Stimulated activated CD8-positive, alpha-beta memory T cell treated with anti-CD3 and anti-CD28 coated beads, Interleukin-15, amount 100 ng/mL, for 24 hours (primary cell): ENCODE results near the gene ULK2.
"Not testable (repeated sequence)": the region's sequence is repeated elsewhere in the genome, so short reads cannot be mapped to it uniquely, and the experiment has no call there.

ENCODE experiments used
- DNase-seq: peaks from one replicate; pipeline ENCODE4 v3.0.0-alpha.2; 2020; ENCODE audit warnings: low read depth

The ULK2 gene

DNA sequence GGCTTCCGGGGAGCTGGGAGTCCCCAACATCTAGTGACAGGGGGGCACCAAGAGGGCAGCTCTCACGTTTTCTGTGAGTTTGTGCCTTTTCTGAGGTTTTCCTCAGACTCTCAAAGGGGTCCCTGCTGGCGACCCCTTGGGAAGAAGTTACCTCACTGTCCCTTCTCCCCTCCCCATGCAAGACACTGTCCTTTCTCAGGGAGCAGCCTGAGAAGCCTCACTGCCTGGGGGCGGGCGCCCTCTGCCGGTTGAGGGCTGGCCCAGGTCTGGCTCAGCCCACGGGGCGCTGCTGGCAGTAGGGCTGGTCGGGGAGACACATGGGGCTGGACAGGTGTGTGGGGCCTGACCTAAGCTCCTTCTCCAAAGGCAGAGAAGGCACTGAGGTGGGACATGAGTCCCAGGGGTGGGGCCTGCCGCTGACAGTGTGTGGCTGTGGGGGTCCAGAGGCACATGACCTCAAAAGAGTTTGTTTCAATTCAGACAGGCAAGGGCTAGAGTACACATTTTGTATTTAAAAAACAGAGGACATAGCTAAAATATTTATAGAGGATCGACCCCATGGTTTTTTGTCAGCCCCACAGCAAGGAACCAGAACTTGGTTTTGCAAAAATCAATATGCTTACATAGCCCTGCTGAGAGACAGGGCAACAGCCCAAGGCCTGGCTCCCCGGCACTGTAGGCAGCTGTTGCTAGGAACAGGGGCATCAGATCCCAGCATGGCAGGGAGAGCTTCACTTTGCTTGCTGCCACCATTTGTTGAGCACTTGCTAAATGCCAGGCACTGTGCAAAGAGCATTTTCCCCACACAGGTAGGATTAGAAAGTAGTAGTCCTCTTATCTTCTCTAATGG, 101.1 kb downstream of the ULK2 start:
- DNase-seq: peak; percentile 68

GRCh38 chr17:19766016-19766415, 101.7 kb downstream of the ULK2 start:
- DNase-seq: no peak

- not testable (repeated sequence) for DNase-seq
Observed at GRCh38 chr17:19763991-19764390, 103.7 kb downstream of the ULK2 start.

- DNase-seq: no peak
Observed at GRCh38 chr17:19763416-19763815, 104.3 kb downstream of the ULK2 start.

- no peak for DNase-seq
Observed at GRCh38 chr17:19762515-19762961, 105.2 kb downstream of the ULK2 start.

DNA sequence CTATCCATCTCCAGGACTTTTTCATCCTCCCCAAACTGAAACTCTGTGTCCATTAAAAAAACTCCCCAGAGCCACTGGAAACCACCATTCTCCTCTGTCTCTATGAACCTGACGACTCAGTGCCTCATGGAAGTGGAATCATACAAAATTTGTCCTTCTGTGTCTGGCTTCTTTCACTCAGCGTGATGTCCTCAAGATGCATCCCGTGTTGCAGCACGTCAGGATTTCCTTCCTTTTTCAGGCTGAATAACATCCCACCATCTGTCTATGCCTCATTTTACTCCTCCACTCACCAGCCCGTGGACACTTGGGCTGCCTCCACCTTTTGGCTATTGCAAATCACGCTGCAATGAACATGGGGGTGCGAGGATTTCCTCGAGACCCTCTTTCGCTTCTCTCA, 107.0 kb downstream of the ULK2 start:
- no peak for DNase-seq

DNA sequence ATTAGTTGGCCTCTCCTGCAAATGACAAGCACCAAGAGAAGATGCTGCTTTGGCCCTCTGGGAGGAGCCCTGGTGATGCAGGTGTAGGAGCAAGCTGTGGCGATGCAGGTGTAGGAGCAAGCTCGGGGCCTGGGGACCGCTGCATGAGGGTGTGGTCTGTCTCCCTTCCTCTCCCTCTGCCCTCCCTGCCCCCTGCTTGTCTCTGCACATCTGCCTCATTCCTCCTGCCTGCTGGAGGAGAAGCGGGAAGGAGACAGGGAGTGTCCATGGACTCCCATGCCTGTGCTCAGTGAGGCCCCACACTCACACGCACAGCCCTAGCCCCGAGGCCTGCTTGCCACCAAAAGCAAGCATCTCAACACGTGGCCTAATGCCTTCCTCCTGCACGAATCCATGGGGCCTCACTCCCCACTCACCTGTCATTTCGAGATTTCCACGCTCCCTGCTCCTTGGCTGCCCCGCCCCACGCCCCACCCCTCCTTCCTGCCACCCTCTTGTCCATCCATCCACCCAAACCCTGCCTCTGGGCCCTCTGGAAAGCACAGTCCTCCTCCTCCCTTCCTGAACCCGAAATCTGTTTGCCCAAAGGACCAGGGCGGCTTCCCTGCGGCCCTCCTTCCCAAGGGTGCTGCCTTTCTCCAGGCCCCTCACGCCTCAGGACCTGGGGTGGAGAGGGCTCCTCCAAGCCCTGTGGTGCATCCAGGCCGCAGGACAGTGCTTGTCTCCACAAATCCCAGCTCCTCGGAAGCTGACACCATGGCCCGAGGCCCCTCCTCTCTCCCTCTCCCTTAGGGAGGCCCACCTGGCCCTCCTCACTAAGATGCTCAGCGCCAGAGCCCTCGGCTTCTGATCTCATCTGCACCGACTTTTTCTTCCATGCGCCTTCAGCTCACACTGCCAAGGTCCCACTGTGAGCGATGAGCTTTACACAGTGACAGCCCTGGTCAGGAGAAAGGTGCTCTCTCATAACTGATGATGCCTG, 107.9 kb downstream of the ULK2 start:
- no peak for DNase-seq

GRCh38 chr17:19757536-19758180, 110.1 kb downstream of the ULK2 start:
- no peak for DNase-seq

DNA sequence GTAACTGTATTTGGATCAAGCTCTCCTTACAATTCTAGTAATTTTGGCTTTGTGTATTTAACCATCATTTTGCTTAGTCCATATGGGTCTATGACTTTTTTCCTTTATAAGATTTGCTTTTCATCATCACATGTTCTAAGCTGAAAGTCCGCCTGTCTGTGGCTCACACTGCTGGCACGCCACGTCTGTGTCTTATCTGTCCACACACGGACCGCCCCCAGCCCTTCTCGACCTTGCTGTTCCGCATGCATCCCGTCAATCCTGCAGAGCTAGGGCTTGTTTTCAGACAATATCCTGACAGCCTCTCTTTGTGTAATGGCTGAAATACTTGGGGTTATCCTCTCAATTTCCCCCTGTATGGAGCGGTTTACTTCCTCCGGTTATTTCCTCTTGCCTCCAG, 111.2 kb downstream of the ULK2 start:
- no peak for DNase-seq

DNA sequence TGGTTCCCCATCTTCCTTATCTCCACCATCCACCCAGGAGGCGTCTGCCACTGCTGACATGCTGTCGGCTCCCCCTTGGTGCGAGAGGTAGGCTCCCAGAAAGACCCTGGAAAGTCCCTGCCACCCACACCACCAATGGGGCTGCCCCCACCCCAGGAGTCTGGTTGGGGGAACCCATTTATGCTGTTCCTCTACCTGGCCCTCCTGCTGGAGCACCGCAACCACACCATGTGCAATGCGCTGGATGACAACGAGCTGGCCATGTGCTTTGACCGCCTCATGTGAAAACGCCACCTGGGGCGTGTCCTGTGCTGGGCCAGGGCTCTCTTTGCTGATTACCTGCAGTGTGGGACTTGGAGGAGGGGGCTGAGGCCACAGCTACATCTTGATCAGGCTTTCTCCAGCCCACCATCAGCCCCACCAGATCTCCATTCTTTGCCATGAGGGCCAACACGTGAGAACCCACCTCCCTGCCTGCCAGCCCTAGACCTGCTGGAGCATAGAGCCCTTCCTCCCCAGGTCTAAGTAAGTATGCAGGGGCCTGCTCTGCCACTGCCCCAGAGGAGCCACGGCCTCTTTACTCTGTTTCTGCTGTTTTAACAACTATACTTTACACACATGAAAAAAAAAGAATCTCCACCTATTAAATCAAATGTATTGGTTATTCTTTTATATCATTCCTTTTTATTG, 111.8 kb downstream of the ULK2 start:
- no peak for DNase-seq

- no peak for DNase-seq
Observed at GRCh38 chr17:19755392-19755791, 112.3 kb downstream of the ULK2 start.

GRCh38 chr17:19753661-19754463, 113.9 kb downstream of the ULK2 start:
- DNase-seq: no peak

DNA sequence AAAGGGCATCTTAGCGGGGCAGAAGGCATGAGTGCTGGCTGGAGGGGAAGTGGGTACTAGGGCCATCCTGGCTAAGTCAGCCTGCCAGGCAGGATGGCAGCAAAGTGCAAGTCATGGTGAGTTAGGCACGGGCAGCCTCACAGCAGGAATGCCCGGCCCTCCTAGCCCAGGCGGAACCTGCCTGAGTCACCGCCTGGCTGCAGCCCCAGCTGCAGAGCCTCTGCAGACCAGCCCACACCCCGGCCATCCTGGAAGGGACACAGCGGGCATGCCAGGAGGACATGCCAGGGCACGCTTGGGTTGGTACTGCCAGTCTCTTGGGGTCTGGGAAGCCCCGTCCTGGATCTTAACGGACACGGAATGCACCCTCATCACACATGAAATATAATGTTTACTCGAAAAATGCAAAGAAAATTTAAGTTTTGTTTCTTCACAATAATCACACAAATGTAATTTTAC, 114.7 kb downstream of the ULK2 start:
- no peak for DNase-seq

DNA sequence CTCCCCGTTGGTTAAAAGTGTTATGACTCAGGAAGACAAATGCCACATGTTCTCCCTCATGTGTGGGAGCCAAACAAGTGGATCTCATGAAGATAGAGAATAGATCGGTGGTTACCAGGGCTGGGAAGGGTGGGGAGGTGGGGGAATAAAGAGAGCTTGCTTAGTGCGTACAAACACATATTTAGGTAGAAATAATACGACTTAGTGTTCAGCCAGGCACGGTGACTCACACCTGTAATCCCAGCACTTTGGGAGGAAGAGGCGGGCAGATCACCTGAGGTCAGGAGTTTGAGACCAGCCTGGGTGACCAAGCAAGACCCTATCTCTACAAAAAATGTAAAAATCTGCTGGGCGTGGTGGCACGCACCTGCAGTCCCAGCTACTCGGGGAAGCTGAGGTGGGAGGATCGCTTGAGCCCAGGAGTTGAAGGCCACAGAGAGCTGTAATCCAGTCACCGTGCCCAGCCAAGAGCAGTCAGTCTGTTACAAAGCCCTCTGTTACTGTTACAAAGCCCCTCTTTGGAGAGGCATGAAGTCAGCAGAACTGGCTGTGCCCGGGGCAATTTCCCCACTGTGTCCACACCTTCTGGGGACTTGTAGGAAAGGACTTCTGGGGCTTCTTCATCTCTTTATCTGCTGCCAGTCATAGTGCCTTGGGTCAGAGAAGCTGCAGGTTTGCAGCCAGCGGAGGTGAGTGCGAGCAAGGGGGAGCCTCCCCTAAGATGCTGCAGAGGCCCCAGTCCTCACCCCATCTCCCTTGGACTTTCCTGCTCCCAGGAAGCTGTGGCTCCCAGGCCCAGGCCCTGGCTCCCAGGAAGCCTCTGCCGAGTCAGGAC, 115.3 kb downstream of the ULK2 start:
- DNase-seq: no peak

GRCh38 chr17:19750835-19751234, 116.9 kb downstream of the ULK2 start:
- DNase-seq: no peak

- DNase-seq: no peak
Observed at GRCh38 chr17:19750020-19750572, 117.6 kb downstream of the ULK2 start.

- DNase-seq: no peak
Observed at GRCh38 chr17:19748807-19749193, 118.9 kb downstream of the ULK2 start.

DNA sequence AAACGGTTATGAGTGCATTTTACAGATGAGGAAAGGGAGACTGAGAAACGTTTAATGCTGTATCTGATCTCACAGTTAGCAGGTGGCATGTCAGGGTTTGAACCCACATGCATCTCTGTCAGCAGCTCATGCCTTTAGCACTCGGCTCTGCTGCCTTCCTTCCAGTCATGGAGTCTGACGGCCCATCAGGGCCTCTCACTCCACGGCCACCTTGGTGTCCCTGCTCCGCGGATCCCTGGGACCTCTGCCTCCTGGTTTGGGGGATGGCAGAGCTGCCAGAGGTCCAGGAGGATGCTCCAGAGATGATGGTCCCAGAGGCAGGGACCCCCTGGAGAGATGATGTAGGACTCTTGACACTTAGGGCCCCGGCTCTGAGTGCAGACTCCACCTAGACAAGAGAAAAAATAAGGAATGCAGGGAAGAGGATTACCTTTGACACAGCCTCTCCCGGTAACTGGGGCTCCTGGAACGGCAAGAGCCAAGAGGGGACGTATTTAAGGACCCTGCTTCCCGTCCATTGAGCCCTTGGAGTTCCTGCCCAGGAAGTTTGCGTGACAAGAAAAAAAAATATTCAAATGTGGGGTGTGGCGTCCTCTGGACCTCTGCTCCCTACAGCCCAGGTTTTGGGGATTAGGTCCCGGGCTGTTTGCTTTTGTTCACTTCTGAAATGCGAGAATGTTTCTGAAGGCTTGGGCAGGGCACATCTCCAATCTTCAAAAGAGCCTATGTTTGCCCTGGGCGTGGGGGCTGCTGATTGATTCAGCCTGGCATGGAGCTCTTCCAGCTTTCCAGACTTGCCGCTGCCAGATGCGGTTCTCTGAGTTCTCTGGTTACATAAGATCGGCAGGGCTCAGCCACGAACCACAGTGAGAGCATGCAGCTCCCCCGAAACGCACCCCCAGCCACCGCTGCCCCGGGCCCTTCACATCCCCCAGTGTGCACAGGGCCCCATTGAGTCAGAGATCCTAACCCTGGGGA, 119.6 kb downstream of the ULK2 start, which contains the start of gene ALDH3A1:
TSS of gene ALDH3A1 (minus strand) at position 470 of the 978 bp plus-strand sequence. CDS start 3,169 bp downstream, outside the sequence.
- DNase-seq: no peak
